CD14-positive monocyte (primary cell): ENCODE measurements around the gene MYO16. TPM values are rescaled to one million over a fixed set of nuclear protein-coding genes. Genes with fewer than 3 reads are reported as not detected.

Source experiments
- DNase-seq, 3 donors: peaks; one replicate each; pipeline ENCODE4 v3.0.0-alpha.2; 2011 to 2022
- H2AFZ ChIP-seq: 2 replicates; pipeline ENCODE4 v1.6.0; 2012; ENCODE audit warnings: mild to moderate bottlenecking, low read depth, low read length, inconsistent platforms; ENCODE audit not compliant: insufficient read depth, poor library complexity, severe bottlenecking
- H3K27ac ChIP-seq, 2 donors: 1 replicate in 1 of 2; 2 replicates in 1 of 2; pipeline ENCODE4 v1.5.1; 2012 to 2013; ENCODE audit warnings: low read length in 2 of 2, control low read depth in 1 of 2, inconsistent platforms in 1 of 2, low read depth in 1 of 2, mild to moderate bottlenecking in 1 of 2
- H3K27me3 ChIP-seq, 2 donors: one replicate each; pipeline versions ENCODE4 v1.6.0 to v1.6.1; 2011 to 2013; ENCODE audit warnings: low read length in 2 of 2; ENCODE audit not compliant: control insufficient read depth in 2 of 2, insufficient read depth in 2 of 2
- H3K36me3 ChIP-seq, 2 donors: replicated peaks in 1 of 2; 1 replicate in 1 of 2; 2 replicates in 1 of 2; pipeline versions ENCODE4 v1.5.1 to v1.6.1; 2012 to 2013; ENCODE audit warnings: low read length in 2 of 2, control low read depth in 1 of 2, inconsistent platforms in 1 of 2, mild to moderate bottlenecking in 1 of 2; ENCODE audit not compliant: insufficient read depth in 2 of 2, control insufficient read depth in 1 of 2
- H3K4me1 ChIP-seq, 2 donors: 1 replicate in 1 of 2; 2 replicates in 1 of 2; pipeline versions ENCODE4 v1.5.1 to v1.6.1; 2012 to 2013; ENCODE audit warnings: low read length in 2 of 2, control low read depth in 1 of 2, inconsistent platforms in 1 of 2, mild to moderate bottlenecking in 1 of 2, moderate library complexity in 1 of 2; ENCODE audit not compliant: insufficient read depth in 2 of 2, control insufficient read depth in 1 of 2
- H3K4me2 ChIP-seq: replicated peaks from 2 replicates; pipeline ENCODE3; 2012; ENCODE audit warnings: low read length, moderate library complexity, mild to moderate bottlenecking; ENCODE audit not compliant: poor library complexity, severe bottlenecking; ENCODE audit errors: extremely low read depth
- H3K4me3 ChIP-seq, 3 experiments: fragments of 200-600 bp in 1 of 3; sonication (generic) in 1 of 3; replicated peaks in 1 of 3; 1 replicate in 2 of 3; 2 replicates in 1 of 3; pipeline ENCODE4 v1.5.1; 2011 to 2013; ENCODE audit warnings: low read length in 3 of 3, mild to moderate bottlenecking in 3 of 3, control low read depth in 2 of 3, low read depth in 2 of 3, inconsistent platforms in 1 of 3, moderate library complexity in 1 of 3
- H3K79me2 ChIP-seq: 2 replicates; pipeline ENCODE4 v1.6.0; 2012; ENCODE audit warnings: mild to moderate bottlenecking, control low read depth, inconsistent platforms, low read length, moderate library complexity; ENCODE audit not compliant: insufficient read depth
- H3K9ac ChIP-seq: 2 replicates; pipeline ENCODE4 v1.6.0; 2017; ENCODE audit warnings: low read length, mild to moderate bottlenecking; ENCODE audit not compliant: insufficient read depth, poor library complexity, severe bottlenecking
- H3K9me3 ChIP-seq, 2 donors: replicated peaks in 1 of 2; 1 replicate in 1 of 2; 2 replicates in 1 of 2; pipeline versions ENCODE4 v1.5.1 to v1.6.1; 2012 to 2013; ENCODE audit warnings: low read length in 2 of 2, control low read depth in 1 of 2; ENCODE audit not compliant: control insufficient read depth in 1 of 2, insufficient read depth in 1 of 2
- H4K20me1 ChIP-seq: 2 replicates; pipeline ENCODE4 v1.6.0; 2012; ENCODE audit warnings: mild to moderate bottlenecking, low read length, control low read depth, moderate library complexity; ENCODE audit not compliant: insufficient read depth
- H3K27ac Mint-ChIP-seq, 7 donors: one replicate each; pipeline ENCODE4 v1.8.0; 2020; ENCODE audit warnings: mild to moderate bottlenecking in 7 of 7, mixed read lengths in 7 of 7, moderate library complexity in 6 of 7, inconsistent platforms in 2 of 7
- H3K27me3 Mint-ChIP-seq, 3 donors: one replicate each; pipeline ENCODE4 v1.8.0; 2021 to 2022; ENCODE audit warnings: low read depth in 3 of 3, mild to moderate bottlenecking in 3 of 3, mixed read lengths in 3 of 3, moderate library complexity in 3 of 3, inconsistent platforms in 1 of 3
- H3K36me3 Mint-ChIP-seq, 2 donors: one replicate each; pipeline ENCODE4 v1.8.0; 2020; ENCODE audit warnings: mixed read lengths in 2 of 2, inconsistent platforms in 1 of 2, mild to moderate bottlenecking in 1 of 2
- H3K4me1 Mint-ChIP-seq: one replicate; pipeline ENCODE4 v1.8.0; 2020; ENCODE audit warnings: mild to moderate bottlenecking, mixed read lengths
- H3K4me3 Mint-ChIP-seq, 2 donors: one replicate each; pipeline ENCODE4 v1.8.0; 2020; ENCODE audit warnings: mild to moderate bottlenecking in 2 of 2, mixed read lengths in 2 of 2, moderate library complexity in 1 of 2
- H3K9me3 Mint-ChIP-seq, 7 donors: one replicate each; pipeline ENCODE4 v1.8.0; 2020 to 2022; ENCODE audit warnings: mixed read lengths in 7 of 7, mild to moderate bottlenecking in 6 of 7, moderate library complexity in 6 of 7, inconsistent platforms in 2 of 7
- CTCF ChIP-seq: fragments of 200-600 bp; IDR thresholded peaks from one replicate; pipeline ENCODE4 v1.8.0; 2022; ENCODE audit warnings: antibody characterized with exemption, mild to moderate bottlenecking
- WGBS: methylation state at CpG from one replicate; pipeline ENCODE4 v1.1.5; 2013; ENCODE audit warnings: missing lambda C conversion rate; ENCODE audit not compliant: insufficient coverage; 5-methylcytosine and 5-hydroxymethylcytosine counted together
- intact Hi-C, 2 donors: fragments of 100-400 bp; cut with micrococcal nuclease; formaldehyde crosslinking; loops; one replicate each; pipeline versions ENCODE4 v1.15.0 to v1.15.1; 2023
- polyA plus RNA-seq, 3 donors: library from polyadenylated mRNA; depleted of rRNA in 1 of 3; unstranded in 2 of 3; stranded (reverse) in 1 of 3; fragments of 300-500 nt in 2 of 3; fragments of >200 nt in 1 of 3; fragmentation: Illumina TruSeq in 2 of 3; gene quantifications; 1 replicate in 2 of 3; 2 replicates in 1 of 3; pipeline ENCODE4 v1.2.3, GENCODE V29; 2012 to 2021

MYO16 gene
- polyA plus RNA-seq, 3 donors = not detected

GRCh38 chr13:109255141-109255856, 625.9 kb downstream of the MYO16 start:
- peaks cover 0 to 2% of the 10 kb centered on the region in 2 donors for H3K27me3 ChIP-seq
- no peaks in the 10 kb centered on the region for H3K79me2 ChIP-seq
- H3K36me3 ChIP-seq = no peaks in the 10 kb centered on the region
- no peak for DNase-seq
- peaks cover 0 to 15% (median 4%) of the 10 kb centered on the region in 7 donors for H3K9me3 Mint-ChIP-seq
- H3K27ac ChIP-seq = no peak overlapping the region
- H3K4me1 Mint-ChIP-seq = no peaks in the 10 kb centered on the region
- no peaks in the 10 kb centered on the region for H4K20me1 ChIP-seq
- no peaks in the 10 kb centered on the region for H3K36me3 Mint-ChIP-seq
- TF ChIP-seq CTCF = no peak
- H3K4me3 Mint-ChIP-seq = no peak overlapping the region
- no CpG with 5 or more reads among the region's 4 CpGs for WGBS
- no peak overlapping the region for H3K27ac Mint-ChIP-seq
- H2AFZ ChIP-seq = no peak overlapping the region
- H3K9ac ChIP-seq = no peak overlapping the region
- H3K4me3 ChIP-seq = no peak overlapping the region
- intact Hi-C loops = no loop called here
- no peak overlapping the region for H3K4me2 ChIP-seq
- H3K27me3 Mint-ChIP-seq = peaks cover 6 to 12% (median 10%) of the 10 kb centered on the region in 3 donors
- H3K9me3 ChIP-seq = no peaks in the 10 kb centered on the region
- no peaks in the 10 kb centered on the region for H3K4me1 ChIP-seq

DNA sequence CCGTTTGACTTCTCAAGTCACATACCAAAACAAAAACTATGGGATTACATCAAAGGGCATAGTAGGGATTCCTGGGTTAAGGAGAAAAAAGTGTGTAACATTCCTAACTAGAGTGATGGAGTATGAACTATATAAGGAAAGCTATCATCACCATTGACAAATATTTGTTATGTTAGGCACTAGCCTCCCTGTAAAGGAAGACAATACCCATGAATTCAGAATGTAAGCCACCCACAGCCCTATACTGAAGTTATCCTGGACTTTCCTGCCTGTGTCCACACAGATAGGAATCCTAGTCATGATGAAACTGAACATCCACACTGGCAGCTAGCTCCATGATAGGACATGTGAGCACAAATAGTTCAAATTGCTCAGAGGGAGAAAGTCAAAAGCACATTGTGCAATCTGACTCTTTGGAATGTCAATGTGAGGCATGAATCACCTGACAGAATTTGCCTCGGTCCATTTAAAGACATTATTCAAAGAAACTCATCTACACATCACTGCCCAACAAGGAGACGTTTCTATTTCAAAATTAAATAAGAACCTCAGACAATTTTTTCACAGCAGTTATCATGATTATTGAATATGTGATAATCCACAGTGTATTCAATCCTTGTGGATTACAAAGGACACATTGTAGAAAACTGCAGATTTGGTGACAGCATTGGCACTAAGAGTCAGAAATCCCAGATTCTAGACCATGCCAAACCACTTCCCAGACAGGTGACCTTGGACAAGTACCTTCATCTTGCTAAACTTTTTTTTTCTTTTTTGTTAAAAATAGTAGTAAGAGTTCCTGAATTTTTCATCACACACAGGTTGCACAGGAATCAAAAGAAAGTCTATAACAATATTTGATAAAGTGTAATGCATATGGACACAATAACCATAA, 627.7 kb downstream of the MYO16 start:
- Histone ChIP-seq H3K27ac (no peak overlapping the region), H3K9ac (no peak overlapping the region), H3K27me3 (peaks cover 0 to 2% of the 10 kb centered on the region in 2 donors), H3K79me2 (no peaks in the 10 kb centered on the region), H4K20me1 (no peaks in the 10 kb centered on the region), H2AFZ (no peak overlapping the region), H3K4me3 (no peak overlapping the region), H3K9me3 (no peaks in the 10 kb centered on the region), H3K4me2 (no peak overlapping the region), H3K4me1 (no peaks in the 10 kb centered on the region), H3K36me3 (no peaks in the 10 kb centered on the region)
- intact Hi-C loops = no loop called here
- Mint-ChIP-seq H3K27ac (no peak overlapping the region), H3K4me1 (no peaks in the 10 kb centered on the region), H3K4me3 (no peak overlapping the region), H3K36me3 (no peaks in the 10 kb centered on the region), H3K27me3 (peaks cover 6 to 13% (median 12%) of the 10 kb centered on the region in 3 donors), H3K9me3 (peaks cover 0 to 13% (median 4%) of the 10 kb centered on the region in 7 donors)
- WGBS = no CpG with 5 or more reads among the region's 3 CpGs
- TF ChIP-seq CTCF = no peak
- DNase-seq = no peak
